ENCODE data around the gene LMBR1L.

- TF ChIP-seq GATA2 (IDR thresholded peaks at IDR 0.05; ENCODE audit: low read depth, low read length) (no peak), GATA3 (IDR thresholded peaks at IDR 0.05; ENCODE audit: low read depth, low read length) (no peak)
Observed at GRCh38 chr12:49133014-49133413, 22.4 kb upstream of the LMBR1L start.
